Endothelial cell of umbilical vein (primary cell): ENCODE measurements around the gene C1QL4. TPM values are rescaled to one million over a fixed set of nuclear protein-coding genes. Genes with fewer than 3 reads are reported as not detected.

Source experiments
- BruUV-seq: library from RNA; stranded (reverse); fragments of 400-500 nt; replicated peaks from 2 replicates; lab custom pipeline; 2021; lab: Mats Ljungman, UMichigan
- CTCF ChIA-PET: fragments of 300-600, 350-600 bp; sonication (Branson Sonifier 250); formaldehyde crosslinking; loops from one replicate; lab custom pipeline; 2021; ENCODE audit warnings: antibody characterized with exemption, inconsistent platforms; lab: Charles Lee
- POLR2A ChIA-PET: fragments of 300-600, 350-600 bp; sonication (Branson Sonifier 250); formaldehyde crosslinking; loops from one replicate; lab custom pipeline; 2021; ENCODE audit warnings: antibody characterized with exemption, inconsistent platforms; lab: Charles Lee
- DNase-seq: peaks from one replicate; pipeline ENCODE4 v3.0.0-alpha.2; 2011; ENCODE audit warnings: low read depth, low spot score
- FAIRE-seq: peaks from 2 replicates; lab custom pipeline; 2011; peaks lifted over from hg19 to GRCh38; lab: Jason Lieb, UNC
- H2AFZ ChIP-seq: 2 replicates; pipeline ENCODE4 v1.6.0; 2012; ENCODE audit warnings: low read depth, low read length, control low read depth, inconsistent platforms
- H3K27ac ChIP-seq: 2 replicates; pipeline ENCODE4 v1.5.1; 2011; ENCODE audit warnings: low read depth, mild to moderate bottlenecking, control low read depth, low read length, moderate library complexity; ENCODE audit not compliant: insufficient read depth
- H3K27me3 ChIP-seq, 2 experiments: 2 replicates each; pipeline versions ENCODE4 v1.6.0 to v1.6.1; 2011; ENCODE audit warnings: low read length in 2 of 2, mixed read lengths in 1 of 2; ENCODE audit not compliant: control insufficient read depth in 2 of 2, insufficient read depth in 2 of 2
- H3K36me3 ChIP-seq, 2 experiments: 2 replicates in 1 of 2; 3 replicates in 1 of 2; pipeline ENCODE4 v1.5.1; 2011; ENCODE audit warnings: low read length in 2 of 2, mild to moderate bottlenecking in 1 of 2, moderate library complexity in 1 of 2; ENCODE audit not compliant: control insufficient read depth in 2 of 2, insufficient read depth in 2 of 2; ENCODE audit errors: extremely low read depth in 1 of 2
- H3K4me1 ChIP-seq: 3 replicates; pipeline ENCODE4 v1.5.1; 2011; ENCODE audit warnings: mild to moderate bottlenecking, low read length; ENCODE audit not compliant: control insufficient read depth, insufficient read depth; ENCODE audit errors: extremely low read depth
- H3K4me2 ChIP-seq: 2 replicates; pipeline ENCODE4 v1.6.1; 2011; ENCODE audit warnings: low read length, control low read depth, mixed read lengths; ENCODE audit not compliant: insufficient read depth
- H3K4me3 ChIP-seq, 3 experiments: fragments of 200-600 bp in 1 of 3; sonication (generic), shearing (Covaris generic) in 1 of 3; replicated peaks in 1 of 3; 2 replicates each; pipeline ENCODE4 v1.5.1; 2011 to 2016; ENCODE audit warnings: control low read depth in 3 of 3, low read length in 3 of 3, mild to moderate bottlenecking in 2 of 3, inconsistent platforms in 1 of 3, low read depth in 1 of 3, moderate library complexity in 1 of 3; ENCODE audit not compliant: insufficient read depth in 1 of 3
- H3K79me2 ChIP-seq: 2 replicates; pipeline ENCODE4 v1.6.0; 2012; ENCODE audit warnings: low read length, inconsistent platforms; ENCODE audit not compliant: control insufficient read depth, insufficient read depth
- H3K9ac ChIP-seq: replicated peaks from 2 replicates; pipeline ENCODE3; 2011; ENCODE audit warnings: low read length, control low read depth; ENCODE audit not compliant: insufficient read depth; ENCODE audit errors: extremely low read depth
- H3K9me1 ChIP-seq: replicated peaks from 3 replicates; pipeline ENCODE4 v1.6.0; 2011; ENCODE audit warnings: mild to moderate bottlenecking, low read length; ENCODE audit not compliant: control insufficient read depth, insufficient read depth; ENCODE audit errors: extremely low read depth
- H3K9me3 ChIP-seq: replicated peaks from 2 replicates; pipeline ENCODE4 v1.5.1; 2012; ENCODE audit warnings: low read length, inconsistent platforms; ENCODE audit not compliant: control insufficient read depth, insufficient read depth
- H4K20me1 ChIP-seq: replicated peaks from 2 replicates; pipeline ENCODE3; 2011; ENCODE audit warnings: mild to moderate bottlenecking, low read length; ENCODE audit not compliant: control insufficient read depth, insufficient read depth; ENCODE audit errors: extremely low read depth
- EZH2 ChIP-seq: IDR thresholded peaks from 2 replicates; pipeline ENCODE4 v1.6.1; 2012; ENCODE audit warnings: borderline replicate concordance, low read depth, mild to moderate bottlenecking, moderate library complexity, low read length, inconsistent platforms; ENCODE audit not compliant: severe bottlenecking
- POLR2AphosphoS5 ChIP-seq: IDR thresholded peaks from 2 replicates; pipeline ENCODE4 v1.6.1; 2012; ENCODE audit warnings: low read depth, mild to moderate bottlenecking, control low read depth, low read length, moderate library complexity; ENCODE audit not compliant: insufficient read depth
- dilution Hi-C: fragments of 300-500 bp; cut with MboI; formaldehyde crosslinking; loops from one replicate; pipeline ENCODE4 v1.15.0; 2019; ENCODE audit warnings: low sequenced_read_pairs; ENCODE audit not compliant: extremely low pct_ligation_motif_present
- intact Hi-C: fragments of 100-400 bp; cut with micrococcal nuclease; formaldehyde crosslinking; loops from one replicate; pipeline ENCODE4 v1.10.0; 2022
- polyA plus RNA-seq, 4 experiments: library from polyadenylated mRNA; depleted of rRNA in 3 of 4; stranded (reverse) in 3 of 4; unstranded in 1 of 4; fragments of >200 nt; gene quantifications; 2 replicates each; pipeline versions ENCODE4 v1.2.1 to v1.2.3, GENCODE V29; 2011 to 2012; ENCODE audit warnings: missing spikeins in 1 of 4
- total RNA-seq: library from RNA; stranded (reverse); gene quantifications from 2 replicates; pipeline ENCODE4 v1.2.3, GENCODE V29; 2021

The C1QL4 gene
- total and polyA plus RNA-seq, 2 donors (not counting 3 experiments of a cell fraction or from before 2014, with no cell fraction given) = not detected

DNA sequence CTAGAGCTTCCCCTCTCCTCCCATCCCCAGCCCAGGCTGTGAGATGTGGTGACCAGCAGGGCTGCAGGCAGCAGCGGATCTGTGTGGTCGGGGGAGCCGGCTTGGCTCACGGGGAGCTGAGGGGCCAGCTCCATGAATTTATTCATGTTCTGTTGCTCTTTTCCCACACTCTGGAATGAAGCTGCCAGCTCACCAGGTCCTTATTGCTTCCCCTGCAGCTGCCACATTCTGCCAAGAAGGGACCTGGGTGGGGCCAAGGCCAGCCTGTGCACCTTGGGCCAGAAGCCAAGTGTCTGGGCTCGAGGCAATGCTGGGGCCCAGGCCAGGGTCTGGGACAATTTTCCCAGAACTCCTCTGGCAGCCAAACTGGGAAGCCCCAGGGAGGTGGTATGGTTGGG is 2.5 kb upstream of the C1QL4 start:
- H4K20me1 ChIP-seq = no peaks in the 10 kb centered on the region
- BruUV-seq = no TSS peak
- ChIA-PET CTCF (interaction anchor here (0.9 to 9.0 kb wide), 3 partner anchors 10 to 17 kb away, joined by 3 to 280 read pairs (median 5); partner anchors contain the start of gene DNAJC22), POLR2A (interaction anchor here (0.6 kb wide), 1 partner anchor 445 kb away, joined by 5 read pairs; no protein-coding TSS in a partner anchor)
- TF ChIP-seq POLR2AphosphoS5 = no peak
- no peak overlapping the region for H3K9ac ChIP-seq
- FAIRE-seq (no peak), DNase-seq (no peak)
- H3K36me3 ChIP-seq = no peaks in the 10 kb centered on the region
- H3K4me3 ChIP-seq = no peak overlapping the region
- peaks cover 57 to 73% of the 10 kb centered on the region in 2 experiments for H3K27me3 ChIP-seq
- H3K9me1 ChIP-seq = no peaks in the 10 kb centered on the region
- H3K27ac ChIP-seq = no peak overlapping the region
- H2AFZ ChIP-seq = no peak overlapping the region
- dilution Hi-C loops = no loop called here
- H3K9me3 ChIP-seq = no peaks in the 10 kb centered on the region
- H3K4me2 ChIP-seq = no peak overlapping the region
- H3K79me2 ChIP-seq = no peaks in the 10 kb centered on the region
- intact Hi-C loops = no loop called here
- H3K4me1 ChIP-seq = peaks cover 12% of the 10 kb centered on the region

DNA sequence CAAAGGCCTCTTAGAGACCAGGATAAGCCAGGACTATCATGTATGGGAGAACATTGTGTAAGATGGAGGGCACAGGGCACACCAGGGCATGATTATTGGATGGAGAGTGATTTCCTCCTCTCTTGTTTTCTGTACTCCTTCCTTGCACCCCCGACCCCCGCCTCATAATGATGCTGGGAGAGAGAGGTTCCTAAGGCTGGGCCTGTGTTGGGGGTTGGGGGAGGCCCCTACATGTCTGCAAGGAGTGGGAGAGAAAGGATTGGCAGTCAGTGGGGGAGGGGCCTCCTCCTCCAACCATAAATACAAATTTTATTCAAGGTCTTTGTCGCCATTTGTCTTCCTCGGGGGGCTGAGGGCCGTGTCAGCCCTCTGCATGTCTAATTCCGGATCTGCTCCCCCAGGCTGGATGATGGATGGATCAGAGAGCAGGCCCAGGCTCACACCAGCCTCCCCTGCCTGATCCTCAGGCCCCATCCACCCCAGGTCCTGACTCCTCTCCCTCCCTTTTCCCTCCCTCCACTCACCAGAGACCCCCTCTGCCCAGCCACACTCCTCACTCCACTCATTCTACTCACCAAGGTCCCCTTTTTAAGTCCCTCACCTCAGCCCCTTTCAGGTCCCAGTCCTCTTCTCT is 2.0 kb upstream of the C1QL4 start:
- no peak overlapping the region for H3K27ac ChIP-seq
- FAIRE-seq = no peak
- dilution Hi-C loops = no loop called here
- intact Hi-C loops = no loop called here
- no peak overlapping the region for H2AFZ ChIP-seq
- no peaks in the 10 kb centered on the region for H4K20me1 ChIP-seq
- CTCF ChIA-PET = interaction anchor here (0.9 to 9.0 kb wide), 4 partner anchors 10 to 50 kb away, joined by 3 to 280 read pairs (median 16); partner anchors contain the start of gene DNAJC22
- no peak overlapping the region for H3K9ac ChIP-seq
- TF ChIP-seq EZH2 = no peak
- no peak overlapping the region for H3K4me3 ChIP-seq
- H3K4me1 ChIP-seq = peaks cover 12% of the 10 kb centered on the region
- no peaks in the 10 kb centered on the region for H3K79me2 ChIP-seq
- no TSS peak for BruUV-seq
- H3K36me3 ChIP-seq = no peaks in the 10 kb centered on the region
- no peaks in the 10 kb centered on the region for H3K9me3 ChIP-seq
- DNase-seq = no peak
- no peak overlapping the region for H3K4me2 ChIP-seq
- H3K9me1 ChIP-seq = no peaks in the 10 kb centered on the region
- POLR2A ChIA-PET = interaction anchor here (0.6 kb wide), 1 partner anchor 444 kb away, joined by 5 read pairs; no protein-coding TSS in a partner anchor
- H3K27me3 ChIP-seq = peaks cover 58 to 75% of the 10 kb centered on the region in 2 experiments
